A204.1 (cell line): Measurements from ENCODE around the gene TRIM63.

ENCODE experiments used
- FAIRE-seq: peaks from 2 replicates; lab custom pipeline; 2012; peaks lifted over from hg19 to GRCh38; lab: Jason Lieb, UNC

Gene TRIM63

DNA sequence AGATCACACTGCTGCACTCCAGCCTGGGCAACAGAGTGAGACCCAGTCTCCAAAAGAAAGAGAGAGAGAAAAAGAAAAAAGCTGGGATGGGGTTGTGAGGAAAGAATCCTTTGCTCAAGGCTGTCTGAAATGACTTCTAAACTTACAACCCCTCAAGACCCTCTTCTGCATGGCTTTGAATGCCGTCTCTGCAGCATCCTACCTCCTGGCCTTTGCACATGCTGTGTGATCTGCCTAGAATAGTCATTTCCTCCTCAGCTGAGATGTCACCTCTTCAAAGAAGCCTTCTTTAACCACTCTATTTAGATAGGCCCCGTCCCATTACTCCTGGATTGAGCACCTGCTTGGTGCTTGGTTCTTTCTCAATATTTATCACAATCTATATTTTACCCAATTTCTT is 17.4 kb upstream of the TRIM63 start:
- no peak for FAIRE-seq

DNA sequence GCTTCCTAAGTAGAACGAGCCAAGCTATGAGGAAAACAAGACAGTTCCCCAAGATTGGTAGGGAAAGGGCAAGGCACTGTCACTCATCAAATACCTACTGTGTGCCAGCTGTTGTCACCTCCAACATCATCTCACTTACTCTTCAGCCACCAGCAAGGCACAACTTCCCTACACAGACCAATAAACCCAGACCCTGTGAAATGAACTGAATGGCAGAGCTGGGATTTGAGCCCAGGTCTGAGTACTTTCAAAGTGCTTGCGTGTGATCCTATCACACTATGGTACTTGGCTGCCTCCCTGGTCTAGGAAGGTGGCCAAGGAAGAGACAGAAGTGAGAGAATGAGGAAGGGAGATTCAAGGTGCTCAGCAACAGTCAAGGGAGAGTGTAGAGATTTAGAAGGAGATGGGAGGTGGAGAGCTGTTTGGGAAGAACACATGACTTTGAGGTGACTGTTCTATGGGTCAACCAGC is 16.7 kb upstream of the TRIM63 start:
- FAIRE-seq: no peak

DNA sequence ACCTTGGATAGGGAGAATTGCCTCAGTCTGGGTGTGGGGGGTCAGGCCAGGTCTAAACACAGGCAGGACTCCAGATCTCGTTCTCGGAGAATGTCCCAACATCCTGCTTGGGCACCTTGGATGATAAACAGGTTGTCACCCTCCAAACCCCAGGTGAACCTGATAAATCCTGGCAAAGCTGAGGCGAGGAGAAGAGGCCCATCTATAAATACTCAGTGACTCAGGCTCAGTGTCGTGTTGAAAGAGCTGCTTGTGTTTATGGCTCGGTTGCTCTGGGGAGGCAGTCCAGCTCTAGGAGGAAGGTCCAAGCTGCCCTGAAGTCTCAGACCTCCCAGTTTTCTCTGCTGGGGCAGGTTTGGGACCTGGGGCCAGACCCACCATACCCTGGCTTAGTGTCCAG is 15.8 kb upstream of the TRIM63 start:
- FAIRE-seq: no peak

DNA sequence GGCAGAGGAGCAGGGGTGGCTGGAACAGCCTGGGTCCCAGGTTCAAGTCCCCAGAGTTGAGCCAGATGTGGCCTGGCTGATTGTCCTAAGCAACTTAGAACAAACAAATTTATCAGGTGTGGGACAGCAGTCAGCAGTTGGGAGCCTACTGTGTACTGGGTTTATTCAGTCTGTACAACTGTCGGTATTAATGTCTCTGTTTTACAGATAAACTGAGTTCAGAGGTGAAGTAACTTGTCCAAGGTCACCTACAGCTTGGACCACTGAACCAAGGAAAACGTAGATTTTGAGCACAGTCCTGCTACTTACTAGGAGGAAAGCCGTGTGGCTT is 14.6 kb upstream of the TRIM63 start:
- FAIRE-seq: no peak

DNA sequence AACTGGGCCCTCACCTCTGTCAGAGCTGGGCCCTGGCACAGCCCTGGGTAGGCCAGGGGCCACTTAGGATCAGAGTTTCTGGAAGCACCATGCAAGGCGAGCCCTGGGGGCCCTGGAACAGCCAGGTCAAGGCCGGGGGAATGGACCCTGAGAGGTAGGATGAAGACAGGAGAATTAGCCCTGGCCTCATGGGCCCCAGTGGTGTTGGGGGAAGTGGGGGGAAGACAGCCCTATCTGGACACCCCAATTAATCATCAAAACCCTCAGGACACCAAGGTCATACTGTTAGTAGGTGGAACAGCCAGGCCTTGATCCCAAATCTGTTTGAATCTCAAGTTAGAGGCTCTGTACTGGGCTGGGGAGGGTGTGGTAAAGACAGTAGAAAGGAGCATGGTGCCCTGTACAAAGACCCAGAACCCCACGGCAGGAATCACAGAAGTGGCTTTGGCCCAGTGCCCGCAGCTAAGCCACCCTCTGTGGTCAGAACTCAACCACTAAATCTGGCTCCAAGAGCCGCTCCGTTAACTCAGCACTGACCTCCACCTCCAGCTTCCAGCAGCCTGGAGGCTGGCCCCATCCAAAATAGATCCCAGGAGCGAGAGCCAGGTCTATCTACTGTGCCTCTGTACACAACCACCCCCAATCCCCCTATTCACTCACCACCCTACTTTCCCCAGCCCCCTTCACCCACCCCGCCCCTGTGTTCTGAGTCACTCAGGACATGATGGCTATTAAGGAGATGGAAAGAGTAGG is 14.0 kb upstream of the TRIM63 start:
- no peak for FAIRE-seq

DNA sequence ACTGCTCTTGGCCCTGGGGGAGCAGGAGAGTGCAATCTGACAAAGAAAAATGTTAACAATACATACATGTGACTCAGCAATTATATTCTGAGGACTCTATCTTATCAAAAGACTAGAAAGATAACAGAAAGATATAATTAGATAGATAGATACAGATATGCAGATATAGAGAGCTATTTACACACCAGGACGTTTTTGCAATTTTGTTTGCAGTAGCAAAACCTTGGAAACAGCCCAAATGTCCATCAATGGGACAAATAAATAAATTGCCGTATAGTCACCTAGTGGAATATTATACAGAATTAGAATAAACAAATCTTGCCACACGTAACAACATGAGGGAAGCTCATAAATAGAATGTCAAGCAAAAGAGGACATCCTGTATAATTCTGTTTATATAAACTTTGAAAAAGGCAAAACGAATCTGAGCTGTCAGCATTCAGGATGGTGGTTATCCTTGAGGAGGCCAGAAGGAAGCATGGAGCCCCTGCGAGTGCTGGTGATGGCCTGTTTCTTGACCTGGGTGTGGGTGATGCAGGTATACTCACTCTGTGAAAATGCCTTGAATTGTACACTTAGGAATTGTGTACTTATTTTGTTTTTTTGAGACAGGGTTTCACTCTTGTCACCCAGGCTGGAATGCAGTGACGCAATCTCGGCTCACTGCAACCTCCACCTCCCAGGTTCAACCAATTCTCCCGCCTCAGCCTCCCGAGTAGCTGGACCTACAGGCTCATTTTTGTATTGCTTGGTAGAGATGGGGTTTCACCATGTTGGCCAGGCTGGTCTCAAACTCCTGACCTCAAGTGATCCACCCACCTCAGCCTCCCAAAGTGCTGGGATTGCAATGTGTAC is 12.8 kb upstream of the TRIM63 start:
- FAIRE-seq: no peak

DNA sequence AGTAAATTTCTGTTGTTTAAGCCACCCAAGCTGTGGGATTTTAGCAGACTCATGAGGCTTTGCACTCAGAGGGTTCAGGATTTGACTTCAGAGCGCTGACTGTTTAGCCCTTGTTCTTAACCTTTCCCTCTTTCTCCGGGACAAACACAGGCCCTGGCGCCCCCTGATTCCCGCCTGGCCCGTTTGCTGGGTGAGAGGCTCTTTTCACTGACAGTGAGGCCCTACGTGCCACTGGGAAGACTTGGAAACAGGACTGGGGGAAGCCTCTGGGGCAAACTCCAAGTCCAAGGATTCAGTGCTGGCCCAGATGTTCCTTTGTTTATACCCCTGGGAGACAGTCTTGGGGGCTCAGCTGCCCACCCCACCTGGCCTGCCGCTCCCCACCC is 11.7 kb upstream of the TRIM63 start:
- no peak for FAIRE-seq

DNA sequence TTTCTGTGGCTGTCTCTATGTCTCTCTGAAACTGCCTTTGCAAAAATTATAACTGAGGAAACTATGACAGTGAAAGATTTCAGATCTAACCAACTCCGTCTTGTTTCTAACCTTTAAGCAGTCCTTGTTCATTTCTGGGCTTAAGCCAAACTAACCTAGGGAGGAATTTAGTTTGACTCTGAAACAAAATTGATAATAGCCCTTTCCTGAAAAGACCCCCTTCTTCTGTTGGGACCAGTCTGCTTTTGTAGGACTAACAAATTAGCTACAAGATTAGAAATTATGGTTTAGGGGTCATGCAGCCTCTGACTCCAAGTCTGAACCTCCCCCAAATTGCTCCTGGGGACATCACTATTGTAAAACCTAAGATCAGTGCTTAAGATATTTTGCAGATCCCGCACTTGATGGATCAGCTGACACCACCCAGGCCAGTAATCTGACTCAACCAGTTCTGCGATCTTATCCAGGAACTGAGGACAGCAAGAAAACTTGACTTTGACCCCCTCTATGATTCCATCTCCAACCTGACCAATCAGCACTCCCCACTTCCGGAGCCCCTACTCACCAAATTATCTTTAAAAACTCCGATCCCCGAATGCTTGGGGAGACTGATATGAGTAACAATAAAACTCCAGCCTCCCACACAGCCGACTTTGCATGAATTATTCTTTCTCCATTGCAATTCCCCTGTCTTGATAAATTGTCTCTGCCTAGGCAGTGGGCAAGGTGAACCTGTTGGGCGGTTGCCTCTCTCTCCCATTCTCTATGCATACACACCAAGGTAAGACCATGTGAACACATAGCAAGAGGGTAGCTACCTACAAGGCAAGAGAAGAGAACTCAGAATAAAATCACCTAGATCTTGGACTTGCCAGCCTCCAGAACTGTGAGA is 11.1 kb upstream of the TRIM63 start:
- FAIRE-seq: no peak

DNA sequence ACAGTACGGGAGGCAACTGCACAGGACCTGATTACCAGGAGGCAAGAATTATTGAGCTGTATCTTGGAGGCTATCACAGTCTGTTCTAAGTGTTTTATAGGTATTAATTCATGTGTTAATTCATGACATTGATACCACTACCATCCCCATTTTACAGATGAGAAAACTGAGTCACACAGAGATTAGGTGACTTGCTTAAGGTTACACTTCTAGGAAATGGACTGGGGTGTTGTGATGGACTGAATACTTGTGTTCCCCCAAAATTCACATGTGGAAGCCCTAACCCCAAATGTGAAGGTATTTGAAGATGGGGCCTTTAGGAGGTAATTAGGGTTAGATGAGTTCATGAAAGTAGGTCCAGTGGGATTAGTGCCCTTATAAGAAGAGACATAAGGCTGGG is 10.1 kb upstream of the TRIM63 start:
- FAIRE-seq: no peak

DNA sequence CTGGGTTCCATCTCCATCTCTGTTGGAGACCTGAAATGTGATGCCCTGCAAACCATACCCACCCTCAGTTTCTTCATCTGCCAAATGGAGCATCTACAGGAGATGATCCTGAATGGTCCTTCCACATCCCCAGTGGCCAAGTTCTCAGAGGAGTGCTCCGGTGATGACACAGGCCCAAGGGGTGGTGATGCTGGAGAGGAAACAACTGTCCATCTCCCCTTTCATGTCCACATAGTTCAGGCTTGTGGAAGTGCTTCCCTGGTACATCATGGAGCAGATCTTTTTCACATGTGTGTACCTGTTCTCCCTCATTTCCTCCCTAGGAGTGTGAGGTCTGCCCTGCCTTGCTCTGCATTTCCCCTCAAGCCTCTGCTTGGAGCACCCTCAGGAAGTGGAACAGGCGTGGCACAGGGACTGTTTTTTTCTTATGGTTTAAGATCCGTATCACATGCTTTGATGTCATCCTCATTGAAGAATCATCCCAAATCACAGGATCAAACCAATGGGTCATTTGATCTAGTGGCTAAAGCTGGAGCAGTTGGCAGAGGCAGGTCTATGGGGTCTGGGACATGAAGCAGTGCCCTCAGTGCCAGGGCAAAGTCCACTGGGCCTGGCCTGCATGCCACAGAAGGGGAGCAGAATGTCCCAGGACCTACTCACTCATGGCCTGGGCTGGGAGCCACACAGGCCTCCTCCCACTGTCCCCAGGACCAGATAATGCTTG is 8.2 kb upstream of the TRIM63 start:
- no peak for FAIRE-seq

DNA sequence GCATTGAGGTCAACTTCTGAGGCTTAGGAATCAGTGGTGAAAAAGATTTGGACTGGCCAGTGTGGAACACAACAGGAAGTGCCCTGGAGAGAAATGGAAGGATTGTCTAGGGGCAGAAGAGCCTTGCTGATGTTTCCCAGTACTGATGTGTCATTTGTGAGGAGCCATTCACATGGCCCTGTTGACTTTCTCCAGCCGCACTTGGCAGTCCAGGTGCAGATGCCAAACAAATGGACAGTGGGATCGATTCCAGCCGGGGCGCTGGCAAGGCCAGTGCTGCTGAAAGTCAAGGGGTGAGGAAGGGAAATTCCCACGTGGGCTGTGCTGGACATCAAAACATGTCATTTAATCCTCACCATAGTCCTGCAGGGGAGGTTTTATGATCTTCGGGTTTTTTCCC is 4.9 kb upstream of the TRIM63 start:
- FAIRE-seq: no peak

DNA sequence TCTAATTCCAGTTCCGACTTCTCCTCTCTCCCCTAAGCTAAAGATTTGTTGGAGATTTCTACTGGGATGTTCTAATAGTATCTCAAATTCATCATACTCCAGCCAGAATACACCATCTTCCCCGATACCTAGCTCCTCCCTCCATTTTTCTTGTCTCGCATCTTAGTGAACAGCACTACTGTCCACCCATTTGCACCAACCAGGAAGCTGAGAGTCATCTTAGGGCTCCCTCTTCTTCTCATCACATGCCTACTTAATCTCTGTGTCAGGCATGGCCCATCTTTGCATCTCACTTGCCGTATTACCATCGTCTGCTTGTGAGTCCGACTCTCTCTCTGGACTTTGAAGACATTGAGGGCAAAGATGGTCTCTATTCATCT is 3.5 kb upstream of the TRIM63 start:
- no peak for FAIRE-seq

DNA sequence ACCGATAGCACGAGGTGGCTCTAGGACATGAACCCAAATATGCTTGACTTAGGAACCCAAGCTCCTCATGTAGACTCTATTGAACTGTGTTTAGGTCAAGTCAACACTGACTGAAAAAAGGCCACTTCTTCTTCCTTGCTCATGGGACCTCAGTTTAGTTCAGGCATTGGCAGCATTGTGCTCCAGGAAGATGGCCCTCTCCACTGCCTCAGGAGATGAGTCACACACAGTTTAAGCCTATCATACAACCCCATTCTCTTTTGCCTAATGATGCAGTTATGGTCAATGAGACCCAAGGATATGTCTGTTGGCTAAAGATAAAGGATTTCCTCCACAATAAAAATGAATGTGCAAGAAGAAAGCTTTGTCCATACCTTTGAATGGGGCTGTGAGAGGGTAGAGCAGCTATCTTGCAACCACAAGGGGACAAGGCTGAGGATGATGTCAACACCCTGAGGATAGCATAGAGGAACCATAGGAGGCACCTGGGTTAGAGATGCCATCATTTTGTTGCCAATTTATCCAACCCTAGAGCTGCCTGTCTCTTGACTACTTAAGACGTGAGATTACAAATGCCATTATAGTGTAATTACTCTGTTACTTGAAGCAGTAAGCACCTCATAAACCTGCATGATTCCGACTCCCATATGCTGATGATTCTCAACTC is 3.0 kb upstream of the TRIM63 start:
- FAIRE-seq: no peak

DNA sequence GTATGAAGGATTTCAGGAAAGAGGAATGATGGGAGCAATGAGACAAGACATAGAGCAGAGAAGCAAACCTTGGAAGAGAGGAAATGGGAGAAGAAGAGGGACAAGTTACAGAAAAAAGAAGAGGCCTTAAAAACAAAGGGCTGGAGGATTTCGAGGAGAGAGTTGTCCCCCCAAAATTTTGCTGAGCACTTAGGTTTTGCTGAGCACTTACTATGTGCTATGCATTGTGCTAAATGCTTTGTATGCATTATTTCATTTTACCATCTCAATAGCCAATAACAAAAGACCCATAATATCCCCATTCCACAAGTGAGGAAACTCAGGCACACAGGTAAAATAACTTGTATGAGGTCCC is 2.5 kb upstream of the TRIM63 start:
- FAIRE-seq: no peak

DNA sequence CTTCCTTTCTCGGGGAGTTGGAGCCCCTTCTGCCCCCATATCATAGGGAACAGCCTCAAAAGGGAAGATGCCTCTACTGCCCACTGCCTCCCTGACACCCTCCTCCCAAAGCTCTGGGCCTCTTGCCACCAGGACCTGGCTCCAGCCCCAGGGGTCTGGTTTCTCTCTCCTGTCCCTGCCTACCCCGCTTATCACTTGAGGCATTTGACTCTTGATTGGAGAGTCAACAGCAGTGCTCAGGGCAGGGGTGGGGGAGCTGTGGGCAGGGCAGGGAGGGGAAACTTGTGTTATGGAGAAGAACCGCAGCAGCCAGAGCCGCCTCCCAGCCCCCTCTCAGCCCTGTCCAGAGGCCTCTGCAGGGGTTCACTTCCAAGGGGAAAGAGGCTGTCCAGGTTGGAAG is 573 bp downstream of the TRIM63 start:
- no peak for FAIRE-seq

DNA sequence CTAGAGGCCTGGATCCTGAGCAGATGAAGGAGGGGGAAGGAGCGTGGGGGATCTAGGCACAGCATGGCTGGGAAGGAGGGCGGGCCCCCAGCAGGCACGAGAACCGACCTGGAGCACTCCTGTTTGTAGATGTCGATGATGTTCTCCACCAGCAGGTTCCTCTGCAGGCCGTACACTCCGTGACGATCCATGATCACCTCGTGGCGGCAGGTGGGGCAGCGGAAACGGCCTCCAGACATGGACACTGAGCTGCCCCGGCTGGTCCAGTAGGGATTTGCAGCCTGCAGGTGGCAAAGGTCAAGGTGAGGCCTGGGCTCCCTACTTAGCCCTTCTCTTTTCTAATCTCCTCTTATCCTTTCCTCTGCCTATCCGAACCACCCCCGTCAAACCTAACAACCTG is 1.3 kb downstream of the TRIM63 start:
- FAIRE-seq: no peak

DNA sequence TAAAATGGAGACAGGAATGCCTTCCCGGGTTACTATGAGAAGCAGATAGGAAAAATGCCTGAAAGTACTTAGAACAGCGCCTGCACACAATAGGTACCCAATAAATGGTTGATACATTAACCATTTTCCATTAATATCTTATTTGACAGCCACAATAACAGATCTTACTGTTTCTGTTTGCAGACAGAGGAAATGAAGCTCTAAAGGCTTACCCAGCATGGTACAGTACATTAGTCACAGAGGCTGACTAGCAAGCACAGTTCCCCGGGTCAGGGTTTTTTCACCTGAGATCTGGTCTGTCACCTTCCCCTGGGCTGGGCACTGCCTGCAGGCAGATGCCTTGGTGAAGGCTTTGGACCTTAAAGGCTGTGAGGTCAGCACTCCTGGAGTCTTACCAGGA is 2.9 kb downstream of the TRIM63 start:
- FAIRE-seq: no peak

DNA sequence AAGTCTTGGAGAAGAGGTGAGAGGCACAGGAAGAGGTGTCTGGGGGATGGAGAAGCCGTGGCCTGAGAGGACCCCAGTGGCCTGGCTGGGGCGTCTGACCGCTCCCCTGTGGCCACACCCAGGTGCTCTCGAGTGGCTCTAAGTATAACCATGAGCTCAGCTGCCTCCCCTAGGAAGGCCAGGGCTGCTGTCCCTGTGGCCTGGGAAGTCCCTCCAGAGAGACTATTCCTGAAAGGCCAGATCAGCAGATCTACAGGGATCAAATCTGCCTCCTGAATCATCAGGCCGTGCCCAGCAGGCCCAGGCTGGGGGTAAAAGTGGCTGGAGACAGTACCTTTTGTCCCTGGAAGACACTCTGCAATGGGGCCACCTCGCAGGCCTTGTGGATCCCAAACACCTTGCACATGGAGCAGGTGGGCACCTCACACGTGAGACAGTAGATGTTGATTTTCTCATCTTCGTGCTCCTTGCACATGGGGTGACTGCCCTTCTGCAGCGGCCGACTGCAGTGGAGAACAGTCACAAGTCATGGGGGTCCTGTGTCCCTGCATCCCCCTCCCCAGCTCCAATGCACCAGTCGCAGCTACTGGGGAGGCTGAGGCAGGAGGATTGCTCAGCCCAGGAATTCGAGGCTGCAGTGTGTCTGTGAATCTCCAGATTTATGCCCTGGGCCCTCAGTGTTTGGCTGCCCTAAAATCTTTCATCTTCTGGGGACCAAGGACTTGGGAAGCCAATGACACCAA is 6.4 kb downstream of the TRIM63 start:
- FAIRE-seq: no peak

DNA sequence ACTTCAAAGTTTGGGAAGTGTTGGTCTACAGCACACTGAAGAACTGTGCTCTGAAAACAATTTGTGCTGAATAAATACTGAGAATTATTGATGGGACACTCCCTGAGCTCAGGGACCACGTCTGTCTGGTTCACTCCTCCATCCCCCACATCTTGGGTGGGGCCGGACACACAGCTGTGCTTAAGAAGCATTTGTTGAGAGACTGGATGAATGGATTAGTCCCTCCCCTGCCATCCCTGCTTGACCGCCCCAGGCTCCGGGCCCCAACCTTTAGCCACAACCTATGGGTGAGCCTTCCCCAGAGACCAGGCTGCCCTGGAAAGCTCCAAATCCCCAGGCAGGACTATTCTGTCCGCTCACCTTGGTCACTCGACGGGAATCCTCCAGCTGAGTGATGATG is 7.5 kb downstream of the TRIM63 start:
- no peak for FAIRE-seq

DNA sequence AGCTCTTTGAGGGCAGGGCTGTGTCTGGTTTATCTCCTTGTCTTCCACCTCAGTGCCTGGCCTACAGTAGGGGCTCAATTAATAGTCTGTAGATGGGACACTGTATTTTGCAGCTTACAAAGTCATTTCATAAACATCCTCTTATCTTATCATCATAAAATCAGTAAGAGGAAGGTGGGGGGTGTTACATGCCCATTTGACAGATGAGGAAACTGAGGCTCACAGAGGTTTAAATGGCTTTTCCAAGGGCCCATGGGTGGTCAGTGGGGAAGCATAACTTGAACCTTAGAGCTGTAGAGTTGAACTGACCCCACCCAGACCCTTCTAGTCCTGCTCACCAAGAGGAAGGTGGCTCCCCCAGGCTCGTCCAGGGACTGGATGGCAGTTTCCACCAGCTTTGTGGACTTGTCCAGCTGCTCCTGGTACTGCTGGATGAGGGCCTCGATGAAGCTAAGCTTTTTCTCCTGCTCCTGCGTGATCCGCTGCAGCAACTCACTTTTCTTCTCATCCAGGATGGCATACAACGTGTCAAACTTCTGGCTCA is 9.3 kb downstream of the TRIM63 start:
- FAIRE-seq: no peak

DNA sequence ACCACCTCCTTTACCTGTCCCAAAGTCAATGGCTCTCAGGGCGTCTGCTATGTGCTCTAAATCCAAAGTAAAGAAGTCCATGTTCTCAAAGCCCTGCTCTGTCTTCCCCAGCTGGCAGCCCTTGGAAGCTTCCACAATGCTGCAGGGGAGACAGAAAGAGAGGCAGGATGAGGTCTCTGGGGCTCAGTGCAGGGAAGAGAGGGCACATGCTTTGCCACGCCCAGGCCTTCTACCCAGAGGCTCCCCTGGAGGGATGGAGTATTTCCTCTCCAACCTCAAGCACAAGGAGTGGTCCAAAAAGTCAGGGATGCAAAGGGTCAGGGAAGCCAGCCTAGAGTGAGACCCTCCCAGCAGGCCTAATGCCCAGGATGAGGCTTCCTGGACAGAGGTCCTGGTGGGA is 10.2 kb downstream of the TRIM63 start:
- no peak for FAIRE-seq
